Endothelial cell of umbilical vein (primary cell): Measurements from ENCODE around the gene UGT1A7. TPM values are rescaled to one million over a fixed set of nuclear protein-coding genes. Genes with fewer than 3 reads are reported as not detected.

Source experiments
- BruUV-seq: library from RNA; stranded (reverse); fragments of 400-500 nt; replicated peaks from 2 replicates; lab custom pipeline; 2021; lab: Mats Ljungman, UMichigan
- CTCF ChIA-PET: fragments of 300-600, 350-600 bp; sonication (Branson Sonifier 250); formaldehyde crosslinking; loops from one replicate; lab custom pipeline; 2021; ENCODE audit warnings: antibody characterized with exemption, inconsistent platforms; lab: Charles Lee
- POLR2A ChIA-PET: fragments of 300-600, 350-600 bp; sonication (Branson Sonifier 250); formaldehyde crosslinking; loops from one replicate; lab custom pipeline; 2021; ENCODE audit warnings: antibody characterized with exemption, inconsistent platforms; lab: Charles Lee
- DNase-seq: peaks from one replicate; pipeline ENCODE4 v3.0.0-alpha.2; 2011; ENCODE audit warnings: low read depth, low spot score
- FAIRE-seq: peaks from 2 replicates; lab custom pipeline; 2011; peaks lifted over from hg19 to GRCh38; lab: Jason Lieb, UNC
- H2AFZ ChIP-seq: 2 replicates; pipeline ENCODE4 v1.6.0; 2012; ENCODE audit warnings: low read depth, low read length, control low read depth, inconsistent platforms
- H3K27ac ChIP-seq: 2 replicates; pipeline ENCODE4 v1.5.1; 2011; ENCODE audit warnings: low read depth, mild to moderate bottlenecking, control low read depth, low read length, moderate library complexity; ENCODE audit not compliant: insufficient read depth
- H3K27me3 ChIP-seq, 2 experiments: 2 replicates each; pipeline versions ENCODE4 v1.6.0 to v1.6.1; 2011; ENCODE audit warnings: low read length in 2 of 2, mixed read lengths in 1 of 2; ENCODE audit not compliant: control insufficient read depth in 2 of 2, insufficient read depth in 2 of 2
- H3K36me3 ChIP-seq, 2 experiments: 2 replicates in 1 of 2; 3 replicates in 1 of 2; pipeline ENCODE4 v1.5.1; 2011; ENCODE audit warnings: low read length in 2 of 2, mild to moderate bottlenecking in 1 of 2, moderate library complexity in 1 of 2; ENCODE audit not compliant: control insufficient read depth in 2 of 2, insufficient read depth in 2 of 2; ENCODE audit errors: extremely low read depth in 1 of 2
- H3K4me1 ChIP-seq: 3 replicates; pipeline ENCODE4 v1.5.1; 2011; ENCODE audit warnings: mild to moderate bottlenecking, low read length; ENCODE audit not compliant: control insufficient read depth, insufficient read depth; ENCODE audit errors: extremely low read depth
- H3K4me2 ChIP-seq: 2 replicates; pipeline ENCODE4 v1.6.1; 2011; ENCODE audit warnings: low read length, control low read depth, mixed read lengths; ENCODE audit not compliant: insufficient read depth
- H3K4me3 ChIP-seq, 3 experiments: fragments of 200-600 bp in 1 of 3; sonication (generic), shearing (Covaris generic) in 1 of 3; replicated peaks in 1 of 3; 2 replicates each; pipeline ENCODE4 v1.5.1; 2011 to 2016; ENCODE audit warnings: control low read depth in 3 of 3, low read length in 3 of 3, mild to moderate bottlenecking in 2 of 3, inconsistent platforms in 1 of 3, low read depth in 1 of 3, moderate library complexity in 1 of 3; ENCODE audit not compliant: insufficient read depth in 1 of 3
- H3K79me2 ChIP-seq: 2 replicates; pipeline ENCODE4 v1.6.0; 2012; ENCODE audit warnings: low read length, inconsistent platforms; ENCODE audit not compliant: control insufficient read depth, insufficient read depth
- H3K9ac ChIP-seq: replicated peaks from 2 replicates; pipeline ENCODE3; 2011; ENCODE audit warnings: low read length, control low read depth; ENCODE audit not compliant: insufficient read depth; ENCODE audit errors: extremely low read depth
- H3K9me1 ChIP-seq: replicated peaks from 3 replicates; pipeline ENCODE4 v1.6.0; 2011; ENCODE audit warnings: mild to moderate bottlenecking, low read length; ENCODE audit not compliant: control insufficient read depth, insufficient read depth; ENCODE audit errors: extremely low read depth
- H3K9me3 ChIP-seq: replicated peaks from 2 replicates; pipeline ENCODE4 v1.5.1; 2012; ENCODE audit warnings: low read length, inconsistent platforms; ENCODE audit not compliant: control insufficient read depth, insufficient read depth
- H4K20me1 ChIP-seq: replicated peaks from 2 replicates; pipeline ENCODE3; 2011; ENCODE audit warnings: mild to moderate bottlenecking, low read length; ENCODE audit not compliant: control insufficient read depth, insufficient read depth; ENCODE audit errors: extremely low read depth
- EZH2 ChIP-seq: IDR thresholded peaks from 2 replicates; pipeline ENCODE4 v1.6.1; 2012; ENCODE audit warnings: borderline replicate concordance, low read depth, mild to moderate bottlenecking, moderate library complexity, low read length, inconsistent platforms; ENCODE audit not compliant: severe bottlenecking
- FOS ChIP-seq: IDR thresholded peaks from 2 replicates; pipeline ENCODE4 v1.6.1; 2011; ENCODE audit warnings: mild to moderate bottlenecking, low read length, moderate library complexity, borderline replicate concordance; ENCODE audit not compliant: insufficient read depth
- GATA2 ChIP-seq: IDR thresholded peaks from 2 replicates; pipeline ENCODE4 v1.7.0; 2011; ENCODE audit warnings: low read depth, mild to moderate bottlenecking, moderate library complexity, mixed read lengths, low read length; ENCODE audit not compliant: insufficient read length, insufficient read depth
- MYC ChIP-seq: IDR thresholded peaks from one replicate; pipeline ENCODE4 v1.6.1; 2011; ENCODE audit warnings: mild to moderate bottlenecking, low read depth, low read length
- POLR2A ChIP-seq: IDR thresholded peaks from 2 replicates; pipeline ENCODE4 v1.6.1; 2012; ENCODE audit warnings: low read depth, mild to moderate bottlenecking, control low read depth, low read length
- POLR2AphosphoS5 ChIP-seq: IDR thresholded peaks from 2 replicates; pipeline ENCODE4 v1.6.1; 2012; ENCODE audit warnings: low read depth, mild to moderate bottlenecking, control low read depth, low read length, moderate library complexity; ENCODE audit not compliant: insufficient read depth
- dilution Hi-C: fragments of 300-500 bp; cut with MboI; formaldehyde crosslinking; loops from one replicate; pipeline ENCODE4 v1.15.0; 2019; ENCODE audit warnings: low sequenced_read_pairs; ENCODE audit not compliant: extremely low pct_ligation_motif_present
- intact Hi-C: fragments of 100-400 bp; cut with micrococcal nuclease; formaldehyde crosslinking; loops from one replicate; pipeline ENCODE4 v1.10.0; 2022
- polyA plus RNA-seq, 4 experiments: library from polyadenylated mRNA; depleted of rRNA in 3 of 4; stranded (reverse) in 3 of 4; unstranded in 1 of 4; fragments of >200 nt; gene quantifications; 2 replicates each; pipeline versions ENCODE4 v1.2.1 to v1.2.3, GENCODE V29; 2011 to 2012; ENCODE audit warnings: missing spikeins in 1 of 4
- total RNA-seq: library from RNA; stranded (reverse); gene quantifications from 2 replicates; pipeline ENCODE4 v1.2.3, GENCODE V29; 2021
- TF ChIP-seq, protein P1 (sequence below), 2 donors: IDR thresholded peaks; 1 replicate in 1 of 2; 2 replicates in 1 of 2; pipeline ENCODE4 v1.5.1; 2011; ENCODE audit warnings: low read length in 2 of 2, mild to moderate bottlenecking in 2 of 2, moderate library complexity in 2 of 2, control low read depth in 1 of 2, inconsistent platforms in 1 of 2, low read depth in 1 of 2; ENCODE audit not compliant: insufficient read depth in 1 of 2; ENCODE audit errors: extremely low read depth in 1 of 2
- TF ChIP-seq, protein P2 (sequence below): IDR thresholded peaks from 2 replicates; pipeline ENCODE4 v1.6.1; 2011; ENCODE audit not compliant: insufficient read depth, insufficient read length

Gene UGT1A7
- total and polyA plus RNA-seq, 2 donors (not counting 3 experiments of a cell fraction or from before 2014, with no cell fraction given) = not detected

DNA sequence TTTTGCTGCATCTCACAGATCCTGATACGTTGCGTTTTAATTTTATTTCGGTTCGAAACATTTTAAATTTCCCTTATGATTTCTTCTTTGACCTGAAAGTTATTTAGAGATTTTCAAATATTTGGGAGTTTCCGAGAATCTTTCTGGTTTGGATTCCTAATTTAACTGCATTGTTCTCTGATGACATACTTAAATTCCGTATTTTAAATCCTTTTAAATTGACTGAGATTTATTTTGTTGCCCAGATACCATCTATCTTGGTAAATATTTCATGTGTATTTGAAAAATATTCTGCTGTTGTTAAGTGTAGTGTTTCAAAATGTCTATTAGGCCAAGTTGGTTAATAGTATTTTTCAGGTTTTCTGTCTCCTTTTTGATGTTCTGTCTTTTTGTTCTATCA, 134.2 kb downstream of the UGT1A7 start:
- Histone ChIP-seq H3K27me3 (no peaks in the 10 kb centered on the region), H3K79me2 (no peaks in the 10 kb centered on the region), H3K9ac (no peak overlapping the region), H2AFZ (no peak overlapping the region), H4K20me1 (no peaks in the 10 kb centered on the region), H3K4me3 (no peak overlapping the region), H3K4me1 (no peaks in the 10 kb centered on the region), H3K9me3 (no peaks in the 10 kb centered on the region), H3K4me2 (no peak overlapping the region), H3K36me3 (no peaks in the 10 kb centered on the region), H3K27ac (no peak overlapping the region), H3K9me1 (no peaks in the 10 kb centered on the region)
- CTCF ChIA-PET = no interaction called here
- POLR2A ChIA-PET = no interaction called here
- intact Hi-C loops = no loop called here
- no peak for TF ChIP-seq MYC
- TF ChIP-seq, protein P1, sequence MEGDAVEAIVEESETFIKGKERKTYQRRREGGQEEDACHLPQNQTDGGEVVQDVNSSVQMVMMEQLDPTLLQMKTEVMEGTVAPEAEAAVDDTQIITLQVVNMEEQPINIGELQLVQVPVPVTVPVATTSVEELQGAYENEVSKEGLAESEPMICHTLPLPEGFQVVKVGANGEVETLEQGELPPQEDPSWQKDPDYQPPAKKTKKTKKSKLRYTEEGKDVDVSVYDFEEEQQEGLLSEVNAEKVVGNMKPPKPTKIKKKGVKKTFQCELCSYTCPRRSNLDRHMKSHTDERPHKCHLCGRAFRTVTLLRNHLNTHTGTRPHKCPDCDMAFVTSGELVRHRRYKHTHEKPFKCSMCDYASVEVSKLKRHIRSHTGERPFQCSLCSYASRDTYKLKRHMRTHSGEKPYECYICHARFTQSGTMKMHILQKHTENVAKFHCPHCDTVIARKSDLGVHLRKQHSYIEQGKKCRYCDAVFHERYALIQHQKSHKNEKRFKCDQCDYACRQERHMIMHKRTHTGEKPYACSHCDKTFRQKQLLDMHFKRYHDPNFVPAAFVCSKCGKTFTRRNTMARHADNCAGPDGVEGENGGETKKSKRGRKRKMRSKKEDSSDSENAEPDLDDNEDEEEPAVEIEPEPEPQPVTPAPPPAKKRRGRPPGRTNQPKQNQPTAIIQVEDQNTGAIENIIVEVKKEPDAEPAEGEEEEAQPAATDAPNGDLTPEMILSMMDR (IDR thresholded peaks at IDR 0.05; ENCODE audit: extremely low read depth in 1 of 2, insufficient read depth in 1 of 2, low read depth in 1 of 2, low read length in 2 of 2) = no peak
- DNase-seq (no peak), FAIRE-seq (no peak)
- dilution Hi-C loops = no loop called here
- BruUV-seq = no TSS peak

DNA sequence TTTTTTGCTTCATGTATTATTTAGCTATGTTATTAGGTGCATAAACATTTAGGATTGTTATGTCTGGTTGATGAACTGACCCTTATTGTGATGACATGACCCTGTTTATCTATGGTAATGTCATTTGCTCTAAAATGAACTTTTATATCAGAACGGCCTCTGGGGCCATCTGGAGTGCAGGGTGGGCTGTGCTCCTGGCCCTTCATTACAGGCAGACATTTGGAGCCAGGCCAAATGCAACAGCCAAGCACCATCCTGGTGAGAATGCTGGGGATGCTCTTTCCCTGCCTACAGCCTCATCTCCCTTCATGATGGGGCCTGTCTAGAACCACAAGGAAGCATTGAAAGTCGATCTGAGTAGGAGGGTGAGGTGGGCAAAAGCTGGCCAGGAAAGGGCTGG, 134.6 kb downstream of the UGT1A7 start:
- dilution Hi-C loops = no loop called here
- no peak overlapping the region for H3K9ac ChIP-seq

More for the DNA sequence above, 134.6 kb downstream of the UGT1A7 start:
- Histone ChIP-seq H2AFZ (no peak overlapping the region), H3K27ac (no peak overlapping the region), H3K9me1 (no peaks in the 10 kb centered on the region), H3K4me3 (no peak overlapping the region), H3K4me1 (no peaks in the 10 kb centered on the region), H3K79me2 (no peaks in the 10 kb centered on the region), H3K27me3 (no peaks in the 10 kb centered on the region), H4K20me1 (no peaks in the 10 kb centered on the region), H3K4me2 (no peak overlapping the region), H3K36me3 (no peaks in the 10 kb centered on the region), H3K9me3 (no peaks in the 10 kb centered on the region)
- ChIA-PET CTCF (no interaction called here), POLR2A (no interaction called here)
- no TSS peak for BruUV-seq
- TF ChIP-seq MYC = no peak
- no peak for TF ChIP-seq EZH2
- TF ChIP-seq, protein P1 (IDR thresholded peaks at IDR 0.05; ENCODE audit: extremely low read depth in 1 of 2, insufficient read depth in 1 of 2, low read depth in 1 of 2, low read length in 2 of 2) = no peak
- TF ChIP-seq, protein P2, sequence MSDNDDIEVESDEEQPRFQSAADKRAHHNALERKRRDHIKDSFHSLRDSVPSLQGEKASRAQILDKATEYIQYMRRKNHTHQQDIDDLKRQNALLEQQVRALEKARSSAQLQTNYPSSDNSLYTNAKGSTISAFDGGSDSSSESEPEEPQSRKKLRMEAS = no peak
- TF ChIP-seq GATA2 = no peak
- no peak for TF ChIP-seq POLR2AphosphoS5
- TF ChIP-seq POLR2A = no peak
- TF ChIP-seq FOS = no peak
- intact Hi-C loops = no loop called here
- DNase-seq (no peak), FAIRE-seq (no peak)
